ENCODE measurements around the gene ADAMTS16. TPM values are rescaled to one million over a fixed set of nuclear protein-coding genes. Genes with fewer than 3 reads are reported as not detected.

The ADAMTS16 gene
- total and polyA plus RNA-seq, 2 experiments from 2014 or later, result 2.8 to 15.4 TPM

DNA sequence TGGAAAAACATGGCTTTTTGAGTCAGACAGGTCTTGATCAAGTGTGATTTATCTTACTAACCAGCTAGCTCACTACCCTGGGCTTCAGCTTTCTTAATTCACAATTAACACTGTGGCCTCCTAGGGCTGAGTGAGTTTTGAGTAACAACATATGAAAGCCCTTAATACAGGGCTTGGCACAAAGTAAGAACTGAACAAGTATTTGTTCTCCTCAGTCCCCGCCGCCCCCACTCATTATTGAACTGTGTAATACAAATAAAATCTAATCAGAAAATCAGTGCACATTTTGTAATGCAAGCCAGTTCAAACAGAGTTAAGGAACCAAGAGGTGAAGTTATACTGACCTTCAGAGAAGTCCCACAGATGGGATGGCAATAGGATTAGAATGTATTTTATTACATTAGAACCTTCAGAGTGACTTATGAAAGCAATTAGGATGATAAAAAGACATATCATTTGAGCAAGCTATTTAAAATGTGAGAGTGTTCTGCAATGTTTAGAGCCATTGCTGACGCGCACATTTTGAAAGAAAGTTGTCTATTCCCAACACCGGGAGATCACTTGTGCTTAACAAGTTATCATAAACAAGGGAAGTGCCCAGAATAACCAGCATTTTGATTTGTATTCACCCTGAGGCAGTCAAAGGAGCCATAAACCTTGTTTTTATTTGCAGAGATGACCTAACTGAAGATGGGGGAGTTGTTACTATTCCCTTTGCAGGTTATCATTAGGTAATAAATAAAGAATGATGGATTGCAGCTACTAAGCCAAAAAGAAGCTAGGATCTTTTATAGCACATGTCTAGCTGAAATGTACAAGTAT lies 19.4 kb downstream of the ADAMTS16 start:
- Histone ChIP-seq H3K4me2 (no peak overlapping the region), H3K27ac (ENCODE audit: low read depth) (no peak overlapping the region), H3K4me3 (no peak overlapping the region), H3K27me3 (ENCODE audit: insufficient read depth) (no peaks in the 10 kb centered on the region), H3K36me3 (ENCODE audit: insufficient read depth) (no peaks in the 10 kb centered on the region), H2AFZ (no peak overlapping the region), H3K9me2 (ENCODE audit: insufficient read depth) (peaks cover 10% of the 10 kb centered on the region; the same call in 1 of the 2 replicates), H3F3A (replicated peaks; ENCODE audit: low read depth) (no peaks in the 10 kb centered on the region), H3K4me1 (ENCODE audit: insufficient read depth) (peaks cover 4% of the 10 kb centered on the region; the same call in 1 of the 2 replicates), H3K79me2 (replicated peaks; ENCODE audit: insufficient read depth) (peaks cover 15% of the 10 kb centered on the region), H4K20me1 (replicated peaks; ENCODE audit: insufficient read depth) (no peaks in the 10 kb centered on the region)
- ATAC-seq (no peak), DNase-seq (ENCODE audit: low spot score) (no peak)
- no peaks in the 10 kb centered on the region for H3K9me3 Mint-ChIP-seq
- H3K27me3 Mint-ChIP-seq (ENCODE audit: insufficient read depth, low read depth, poor library complexity), result peaks cover 5% of the 10 kb centered on the region
- peaks cover 22% of the 10 kb centered on the region for H3K4me1 Mint-ChIP-seq
- no peak overlapping the region for H3K4me3 Mint-ChIP-seq
- TF ChIP-seq STAT1 (IDR thresholded peaks at IDR 0.05; ENCODE audit: unreplicated experiment), result no peak
- no peak overlapping the region for H3K27ac Mint-ChIP-seq
- no peaks in the 10 kb centered on the region for H3K36me3 Mint-ChIP-seq (ENCODE audit: low read depth)

DNA sequence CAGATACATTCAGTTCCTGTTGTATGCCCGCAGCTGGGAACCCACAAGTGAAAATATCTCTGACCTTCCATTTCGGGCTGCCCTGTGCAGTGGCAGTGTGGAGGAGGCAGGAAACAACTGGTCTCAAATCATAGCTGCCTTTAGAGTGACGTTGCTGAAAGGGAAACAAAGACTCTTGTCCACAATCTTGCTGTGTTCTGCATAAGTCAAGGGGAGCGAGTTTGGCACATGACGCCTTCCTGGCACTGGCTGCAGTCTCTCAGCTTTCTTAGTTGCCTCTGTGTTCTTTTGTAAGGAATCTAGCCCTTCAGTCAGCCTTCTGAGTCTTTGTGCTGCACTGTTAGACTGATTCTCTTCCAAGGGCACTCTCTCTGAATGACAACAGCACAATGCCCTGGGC lies 24.0 kb downstream of the ADAMTS16 start:
- H3F3A ChIP-seq (replicated peaks; ENCODE audit: low read depth), result no peaks in the 10 kb centered on the region
- TF ChIP-seq ZNF331 (CRISPR knock-in tag; IDR thresholded peaks at IDR 0.05; ENCODE audit: low read depth) (no peak), CREB1 (CRISPR knock-in tag; IDR thresholded peaks at IDR 0.05; ENCODE audit: low read depth) (no peak)
- TF ChIP-seq, protein P1, sequence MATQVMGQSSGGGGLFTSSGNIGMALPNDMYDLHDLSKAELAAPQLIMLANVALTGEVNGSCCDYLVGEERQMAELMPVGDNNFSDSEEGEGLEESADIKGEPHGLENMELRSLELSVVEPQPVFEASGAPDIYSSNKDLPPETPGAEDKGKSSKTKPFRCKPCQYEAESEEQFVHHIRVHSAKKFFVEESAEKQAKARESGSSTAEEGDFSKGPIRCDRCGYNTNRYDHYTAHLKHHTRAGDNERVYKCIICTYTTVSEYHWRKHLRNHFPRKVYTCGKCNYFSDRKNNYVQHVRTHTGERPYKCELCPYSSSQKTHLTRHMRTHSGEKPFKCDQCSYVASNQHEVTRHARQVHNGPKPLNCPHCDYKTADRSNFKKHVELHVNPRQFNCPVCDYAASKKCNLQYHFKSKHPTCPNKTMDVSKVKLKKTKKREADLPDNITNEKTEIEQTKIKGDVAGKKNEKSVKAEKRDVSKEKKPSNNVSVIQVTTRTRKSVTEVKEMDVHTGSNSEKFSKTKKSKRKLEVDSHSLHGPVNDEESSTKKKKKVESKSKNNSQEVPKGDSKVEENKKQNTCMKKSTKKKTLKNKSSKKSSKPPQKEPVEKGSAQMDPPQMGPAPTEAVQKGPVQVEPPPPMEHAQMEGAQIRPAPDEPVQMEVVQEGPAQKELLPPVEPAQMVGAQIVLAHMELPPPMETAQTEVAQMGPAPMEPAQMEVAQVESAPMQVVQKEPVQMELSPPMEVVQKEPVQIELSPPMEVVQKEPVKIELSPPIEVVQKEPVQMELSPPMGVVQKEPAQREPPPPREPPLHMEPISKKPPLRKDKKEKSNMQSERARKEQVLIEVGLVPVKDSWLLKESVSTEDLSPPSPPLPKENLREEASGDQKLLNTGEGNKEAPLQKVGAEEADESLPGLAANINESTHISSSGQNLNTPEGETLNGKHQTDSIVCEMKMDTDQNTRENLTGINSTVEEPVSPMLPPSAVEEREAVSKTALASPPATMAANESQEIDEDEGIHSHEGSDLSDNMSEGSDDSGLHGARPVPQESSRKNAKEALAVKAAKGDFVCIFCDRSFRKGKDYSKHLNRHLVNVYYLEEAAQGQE (IDR thresholded peaks at IDR 0.05; ENCODE audit: unreplicated experiment), result no peak
- TF ChIP-seq, protein P2, sequence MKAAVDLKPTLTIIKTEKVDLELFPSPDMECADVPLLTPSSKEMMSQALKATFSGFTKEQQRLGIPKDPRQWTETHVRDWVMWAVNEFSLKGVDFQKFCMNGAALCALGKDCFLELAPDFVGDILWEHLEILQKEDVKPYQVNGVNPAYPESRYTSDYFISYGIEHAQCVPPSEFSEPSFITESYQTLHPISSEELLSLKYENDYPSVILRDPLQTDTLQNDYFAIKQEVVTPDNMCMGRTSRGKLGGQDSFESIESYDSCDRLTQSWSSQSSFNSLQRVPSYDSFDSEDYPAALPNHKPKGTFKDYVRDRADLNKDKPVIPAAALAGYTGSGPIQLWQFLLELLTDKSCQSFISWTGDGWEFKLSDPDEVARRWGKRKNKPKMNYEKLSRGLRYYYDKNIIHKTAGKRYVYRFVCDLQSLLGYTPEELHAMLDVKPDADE (IDR thresholded peaks at IDR 0.05), result no peak
- Mint-ChIP-seq H3K4me3 (no peak overlapping the region), H3K27me3 (ENCODE audit: insufficient read depth, low read depth, poor library complexity) (no peaks in the 10 kb centered on the region), H3K4me1 (no peaks in the 10 kb centered on the region; the same call in 2 of the 3 replicates), H3K27ac (no peak overlapping the region), H3K36me3 (ENCODE audit: low read depth) (no peaks in the 10 kb centered on the region), H3K9me3 (no peaks in the 10 kb centered on the region)
- H3K36me3 ChIP-seq (ENCODE audit: insufficient read depth), result no peaks in the 10 kb centered on the region
- ATAC-seq (no peak), DNase-seq (ENCODE audit: low spot score) (no peak)
- H3K9me2 ChIP-seq (ENCODE audit: insufficient read depth), result peaks cover 13% of the 10 kb centered on the region; the same call in 1 of the 2 replicates
- H3K79me2 ChIP-seq (replicated peaks; ENCODE audit: insufficient read depth), result peaks cover 14% of the 10 kb centered on the region
- no peak overlapping the region for H3K4me2 ChIP-seq
- no peaks in the 10 kb centered on the region for H4K20me1 ChIP-seq (replicated peaks; ENCODE audit: insufficient read depth)
- no peaks in the 10 kb centered on the region for H3K4me1 ChIP-seq (ENCODE audit: insufficient read depth)
- H2AFZ ChIP-seq, result no peak overlapping the region
- H3K27ac ChIP-seq (ENCODE audit: low read depth), result no peak overlapping the region
- no peak overlapping the region for H3K4me3 ChIP-seq
- no peaks in the 10 kb centered on the region for H3K27me3 ChIP-seq (ENCODE audit: insufficient read depth)
